ENCODE measurements around the gene PITX2.
"Not testable (repeated sequence)": the region's sequence is repeated elsewhere in the genome, so short reads cannot be mapped to it uniquely, and the experiment has no call there.

PITX2 gene

GRCh38 chr4:110595583-110595982 lies 27.3 kb downstream of the PITX2 start:
- TF ChIP-seq TAF1 (IDR thresholded peaks at IDR 0.05; ENCODE audit: borderline replicate concordance, low read depth, low read length) (no peak), POLR2A (IDR thresholded peaks at IDR 0.05; ENCODE audit: low read depth, low read length) (no peak), POLR2AphosphoS5 (IDR thresholded peaks at IDR 0.05; ENCODE audit: low read depth, low read length) (no peak)
- DNase-seq (ENCODE audit: insufficient read length) (no peak), FAIRE-seq (no peak)

- DNase-seq (ENCODE audit: insufficient read length): no peak
- no peak for FAIRE-seq
- no peak for TF ChIP-seq TAF1 (IDR thresholded peaks at IDR 0.05; ENCODE audit: borderline replicate concordance, low read depth, low read length)
- no peak for TF ChIP-seq POLR2A (IDR thresholded peaks at IDR 0.05; ENCODE audit: low read depth, low read length)
These were observed 33.6 kb downstream of the PITX2 start for GRCh38 chr4:110589297-110589696.

- DNase-seq (ENCODE audit: insufficient read length) (no peak), FAIRE-seq (no peak)
- TF ChIP-seq TAF1 (IDR thresholded peaks at IDR 0.05; ENCODE audit: borderline replicate concordance, low read depth, low read length): no peak
These were observed 35.1 kb downstream of the PITX2 start for GRCh38 chr4:110587666-110588285.

- no peak for DNase-seq (ENCODE audit: insufficient read length)
- no peak for TF ChIP-seq POLR2A (IDR thresholded peaks at IDR 0.05; ENCODE audit: low read depth, low read length)
- no peak for TF ChIP-seq POLR2AphosphoS5 (IDR thresholded peaks at IDR 0.05; ENCODE audit: low read depth, low read length)
- TF ChIP-seq TAF1 (IDR thresholded peaks at IDR 0.05; ENCODE audit: borderline replicate concordance, low read depth, low read length): no peak
- no peak for FAIRE-seq
These were observed 36.6 kb downstream of the PITX2 start for GRCh38 chr4:110586131-110586850.

- FAIRE-seq; DNase-seq (ENCODE audit: insufficient read length): not testable (repeated sequence)
These were observed 46.2 kb downstream of the PITX2 start for GRCh38 chr4:110576696-110577095.

All from GM12892 (cell line).